ENCODE measurements around the gene ZNF22.

GRCh38 chr10:45006276-45007030 is 5.7 kb downstream of the ZNF22 start:
- TF ChIP-seq CTCF (IDR thresholded peaks at IDR 0.05) (no peak), POLR2A (IDR thresholded peaks at IDR 0.05) (no peak), POLR2AphosphoS5 (IDR thresholded peaks at IDR 0.05) (no peak)
